HEK293 (cell line): ENCODE results near the gene DLX3.

Experiments
- CTCF ChIP-seq: fragments of 450-650 bp; formaldehyde crosslinking; IDR thresholded peaks from 2 replicates; pipeline ENCODE4 v1.5.1; 2016; ENCODE audit warnings: missing biosample characterization, missing genetic modification characterization
- ZNF148 ChIP-seq: fragments of 450-650 bp; formaldehyde crosslinking; IDR thresholded peaks from 2 replicates; pipeline ENCODE4 v1.5.0; 2017; ENCODE audit warnings: missing biosample characterization, missing genetic modification characterization, borderline replicate concordance
- ZNF549 ChIP-seq: fragments of 450-650 bp; IDR thresholded peaks from 2 replicates; pipeline ENCODE4 v1.5.1; 2018; ENCODE audit warnings: missing biosample characterization, missing genetic modification characterization, mild to moderate bottlenecking, inconsistent platforms, moderate library complexity

GRCh38 chr17:50003911-50004310 lies 8.9 kb upstream of the DLX3 start:
- no peak for TF ChIP-seq CTCF (tag by site-specific recombination)
- TF ChIP-seq ZNF549 (tag by site-specific recombination), result no peak
- TF ChIP-seq ZNF148 (tag by site-specific recombination), result no peak
